Measurements from ENCODE around the gene NAV2.

DNA sequence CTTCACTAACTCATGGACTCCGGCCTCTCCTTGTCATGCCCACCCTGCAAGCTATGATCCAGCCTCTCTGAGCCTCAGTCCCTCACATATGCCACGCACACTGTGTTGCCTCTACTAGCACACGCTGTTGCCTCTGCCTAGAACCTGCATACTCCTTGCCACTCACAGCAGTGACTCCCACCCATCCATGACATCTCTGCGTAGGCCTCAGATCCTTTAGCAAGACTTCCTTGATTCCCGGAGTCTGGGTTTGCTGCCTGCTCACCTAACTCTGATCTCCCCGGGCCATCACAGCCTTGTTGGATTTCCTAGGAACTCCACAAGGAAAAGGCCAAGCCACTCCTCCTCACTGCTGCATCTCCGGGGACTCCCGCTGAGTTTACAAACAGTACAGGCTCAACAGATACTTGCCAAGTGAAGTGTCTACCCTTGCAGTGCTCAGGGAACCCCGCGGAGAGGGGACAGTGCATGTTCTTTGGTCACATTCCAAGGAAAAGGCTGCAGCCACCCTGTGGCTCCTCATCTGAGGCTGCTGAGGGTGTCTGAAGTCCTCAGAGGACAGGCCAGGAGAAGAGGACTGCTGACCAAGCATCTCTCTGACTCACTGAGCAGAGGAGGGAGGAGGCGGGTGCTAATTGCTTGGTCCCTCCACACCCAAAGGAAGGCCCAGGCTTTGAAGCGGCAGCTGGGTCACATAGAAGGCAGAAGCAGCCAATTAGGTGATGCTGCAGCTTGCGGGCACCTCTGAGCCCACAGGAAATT, 42.4 kb upstream of the NAV2 start:
- TF ChIP-seq CTCF (optimal IDR thresholded peaks at IDR 0.05 in 1 of 3, IDR thresholded peaks at IDR 0.05 in 1 of 3, conservative IDR thresholded peaks at IDR 0.05 in 1 of 3; ENCODE audit: extremely low read depth in 1 of 3, insufficient read depth in 2 of 3, low read length in 3 of 3) (no peak), EZH2 (IDR thresholded peaks at IDR 0.05; ENCODE audit: low read length) (no peak)
